WTC11 (cell line): ENCODE data around the gene LTB.

Source experiments
- CTCF ChIP-seq: fragments of 200-600 bp; IDR thresholded peaks from 2 replicates; pipeline ENCODE4 v1.8.0; 2022; ENCODE audit warnings: antibody characterized with exemption
- SMAD3 ChIP-seq: sonication (generic); formaldehyde crosslinking; IDR thresholded peaks from 2 replicates; pipeline ENCODE4 v1.8.0; 2022; ENCODE audit warnings: missing genetic modification reagents, mild to moderate bottlenecking, borderline replicate concordance
- ZNF121 ChIP-seq: sonication (generic); formaldehyde crosslinking; IDR thresholded peaks from 2 replicates; pipeline ENCODE4 v1.8.0; 2023; ENCODE audit warnings: missing genetic modification reagents
- ZNF396 ChIP-seq: fragments of 250-450 bp; sonication (Bioruptor Pico); IDR thresholded peaks from 2 replicates; pipeline ENCODE4 v1.8.0; 2021; ENCODE audit warnings: mild to moderate bottlenecking, moderate library complexity, borderline replicate concordance
- TF ChIP-seq, protein P1 (sequence below): sonication (generic); formaldehyde crosslinking; IDR thresholded peaks from 2 replicates; pipeline ENCODE4 v1.8.1; 2023; ENCODE audit warnings: mild to moderate bottlenecking, missing genetic modification reagents, moderate library complexity

DNA sequence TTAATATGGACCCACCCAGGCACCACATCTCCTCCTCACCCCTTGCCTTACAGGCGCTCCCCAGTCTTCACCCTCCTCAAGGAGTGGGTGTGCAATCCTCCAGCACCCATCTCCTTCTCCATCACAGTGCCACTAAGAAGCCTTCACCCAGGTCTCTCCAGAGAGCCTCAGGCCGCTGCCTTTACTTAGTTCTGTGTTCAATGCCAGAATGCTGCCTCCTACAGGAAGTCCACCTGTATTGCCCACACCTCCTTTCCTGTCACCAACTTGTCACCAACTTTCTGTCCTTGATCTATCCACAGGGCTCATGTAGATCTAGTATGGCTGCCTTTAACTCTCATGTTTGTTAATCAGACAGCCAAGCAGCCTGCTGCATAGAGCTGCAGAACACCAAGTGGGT lies 3.3 kb upstream of the LTB start:
- TF ChIP-seq ZNF396 (CRISPR knock-in tag), result no peak
- TF ChIP-seq CTCF, result peak; percentile 54
- TF ChIP-seq, protein P1, sequence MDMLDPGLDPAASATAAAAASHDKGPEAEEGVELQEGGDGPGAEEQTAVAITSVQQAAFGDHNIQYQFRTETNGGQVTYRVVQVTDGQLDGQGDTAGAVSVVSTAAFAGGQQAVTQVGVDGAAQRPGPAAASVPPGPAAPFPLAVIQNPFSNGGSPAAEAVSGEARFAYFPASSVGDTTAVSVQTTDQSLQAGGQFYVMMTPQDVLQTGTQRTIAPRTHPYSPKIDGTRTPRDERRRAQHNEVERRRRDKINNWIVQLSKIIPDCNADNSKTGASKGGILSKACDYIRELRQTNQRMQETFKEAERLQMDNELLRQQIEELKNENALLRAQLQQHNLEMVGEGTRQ (CRISPR knock-in tag), result no peak
- no peak for TF ChIP-seq SMAD3 (CRISPR knock-in tag)
- TF ChIP-seq ZNF121 (CRISPR knock-in tag), result no peak
